Measurements from ENCODE around the gene MAP3K3. TPM values are rescaled to one million over a fixed set of nuclear protein-coding genes. Genes with fewer than 3 reads are reported as not detected.

Gene MAP3K3
- polyA plus RNA-seq, 2 donors = 10.5 to 12.1 TPM

DNA sequence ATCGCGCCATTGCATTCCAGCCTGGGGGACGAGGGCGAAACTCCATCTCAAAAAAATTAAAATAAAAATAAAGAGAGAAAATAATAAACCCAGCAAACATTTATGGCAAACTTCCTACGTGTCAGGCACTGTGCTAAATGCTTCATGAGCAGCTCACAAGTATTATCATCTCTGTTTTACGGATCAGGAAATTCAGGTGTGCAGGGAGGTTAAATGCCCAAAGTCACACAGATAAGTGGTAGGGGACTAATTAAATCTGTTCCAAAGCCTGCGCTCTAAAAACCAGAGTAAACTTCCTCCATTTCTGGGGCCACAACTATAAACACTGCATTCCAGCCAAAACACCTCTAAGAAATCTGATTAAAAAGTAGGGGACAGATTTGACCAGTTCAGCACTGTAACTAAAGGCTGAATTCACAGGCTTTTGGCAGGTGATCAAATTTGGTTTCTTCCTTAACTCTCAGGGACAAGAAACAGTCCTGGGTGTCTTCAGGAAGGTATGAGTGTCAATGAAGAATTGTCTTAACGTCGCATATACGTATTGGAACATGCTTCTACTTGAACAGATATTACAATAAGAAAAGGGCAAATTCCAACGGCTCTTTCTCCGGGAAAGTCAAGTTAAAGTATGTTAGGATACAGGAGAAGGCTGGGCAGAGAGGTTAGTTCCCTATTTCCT is 118.4 kb downstream of the MAP3K3 start:
- H3K36me3 ChIP-seq (ENCODE audit: control insufficient read depth in 2 of 2, insufficient read depth in 2 of 2, low read length in 1 of 2) = peaks cover 0 to 2% of the 10 kb centered on the region in 2 donors
- H3K4me1 ChIP-seq (ENCODE audit: control insufficient read depth in 2 of 2, insufficient read depth in 2 of 2, low read length in 1 of 2) = no peaks in the 10 kb centered on the region
- no peaks in the 10 kb centered on the region for H3K27me3 ChIP-seq (ENCODE audit: control insufficient read depth in 1 of 2, insufficient read depth in 2 of 2, low read length in 2 of 2)
- WGBS, 2 donors = 29 to 30% methylated on average over 12 of the region's 12 CpGs
- H3K9me3 ChIP-seq (ENCODE audit: control insufficient read depth in 2 of 2, insufficient read depth in 1 of 2, low read depth in 1 of 2, low read length in 1 of 2) = no peaks in the 10 kb centered on the region
- peak overlapping the region; percentile 91 to 96 for H3K27ac ChIP-seq (ENCODE audit: low read depth in 2 of 2, low read length in 1 of 2)
- peak overlapping the region; percentile 74 to 84 for H3K4me3 ChIP-seq (ENCODE audit: low read depth in 1 of 2, low read length in 2 of 2)

DNA sequence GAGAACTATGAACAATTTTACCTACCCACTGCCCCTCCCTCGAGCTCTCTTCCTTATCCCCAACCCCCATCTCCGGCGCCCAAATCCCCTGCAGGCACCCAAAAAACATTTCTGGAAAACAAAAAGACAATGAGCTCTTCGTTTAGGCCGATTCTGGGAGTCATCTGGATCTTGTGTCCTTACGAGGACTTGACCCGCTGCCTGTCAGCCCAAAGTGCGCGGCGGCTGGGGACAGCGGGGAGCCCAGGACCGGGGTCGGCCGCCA is 118.9 kb downstream of the MAP3K3 start:
- Histone ChIP-seq H3K9me3 (ENCODE audit: control insufficient read depth in 2 of 2, insufficient read depth in 1 of 2, low read depth in 1 of 2, low read length in 1 of 2) (no peaks in the 10 kb centered on the region), H3K4me3 (ENCODE audit: low read depth in 1 of 2, low read length in 2 of 2) (peak overlapping the region; percentile 74 to 84), H3K4me1 (ENCODE audit: control insufficient read depth in 2 of 2, insufficient read depth in 2 of 2, low read length in 1 of 2) (no peaks in the 10 kb centered on the region), H3K27me3 (ENCODE audit: control insufficient read depth in 1 of 2, insufficient read depth in 2 of 2, low read length in 2 of 2) (no peaks in the 10 kb centered on the region), H3K27ac (ENCODE audit: low read depth in 2 of 2, low read length in 1 of 2) (peak overlapping the region; percentile 91 to 96), H3K36me3 (ENCODE audit: control insufficient read depth in 2 of 2, insufficient read depth in 2 of 2, low read length in 1 of 2) (peaks cover 0 to 4% of the 10 kb centered on the region in 2 donors)
- WGBS, 2 donors = 0% methylated on average over 14 of the region's 14 CpGs

DNA sequence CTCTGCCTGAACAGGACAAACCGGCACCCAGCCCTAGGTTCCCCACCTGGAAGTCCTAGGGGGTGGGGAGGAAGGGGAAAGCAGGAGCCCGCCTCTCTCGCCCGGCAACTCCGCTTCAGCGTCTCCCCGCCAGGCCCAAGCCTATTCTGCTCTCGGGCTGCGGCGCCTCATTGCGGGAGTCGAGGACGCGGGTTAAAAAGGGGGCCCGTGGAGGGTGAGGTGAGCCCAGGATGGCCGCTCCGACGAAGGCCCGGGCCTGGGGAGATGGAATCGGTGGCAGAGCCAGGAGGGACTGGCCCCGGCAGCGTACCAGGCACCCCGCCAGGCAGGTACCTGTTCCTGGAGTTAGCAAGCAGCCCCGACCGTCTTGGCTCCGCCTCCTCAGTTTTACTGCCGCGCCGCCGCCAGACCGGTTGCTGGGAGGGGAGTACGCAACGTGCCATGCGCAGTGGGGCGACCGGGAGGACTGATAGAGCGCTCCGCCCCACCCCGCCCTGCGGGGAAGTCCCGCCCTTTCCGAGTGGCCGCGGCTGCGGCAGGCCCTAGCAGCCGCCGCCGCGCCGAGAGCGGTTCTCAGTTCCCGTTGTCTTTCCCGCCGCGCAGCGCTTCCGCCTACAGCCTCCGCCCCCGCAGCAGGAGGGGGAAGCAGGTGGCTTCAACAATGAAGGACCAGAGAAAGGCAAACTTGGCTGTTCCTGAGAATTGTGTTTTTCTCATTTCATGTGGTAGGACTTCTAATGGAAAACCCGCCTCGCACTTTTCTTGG is 119.4 kb downstream of the MAP3K3 start, which contains the start of gene STRADA:
STRADA (minus strand) TSS at position 392 of the 766 bp plus-strand sequence. CDS start 13,430 bp downstream, outside the sequence.
- peak within 1 kb of the TSS; percentile 91 to 96 for H3K27ac ChIP-seq (ENCODE audit: low read depth in 2 of 2, low read length in 1 of 2)
- H3K36me3 ChIP-seq (ENCODE audit: control insufficient read depth in 2 of 2, insufficient read depth in 2 of 2, low read length in 1 of 2) = peaks cover 0 to 4% of the 10 kb centered on the region in 2 donors
- H3K4me3 ChIP-seq (ENCODE audit: low read depth in 1 of 2, low read length in 2 of 2) = peak within 1 kb of the TSS; percentile 74 to 84

More for the DNA sequence above, 119.4 kb downstream of the MAP3K3 start, which contains the start of gene STRADA:
- H3K27me3 ChIP-seq (ENCODE audit: control insufficient read depth in 1 of 2, insufficient read depth in 2 of 2, low read length in 2 of 2) = no peaks in the 10 kb centered on the region
- no peaks in the 10 kb centered on the region for H3K4me1 ChIP-seq (ENCODE audit: control insufficient read depth in 2 of 2, insufficient read depth in 2 of 2, low read length in 1 of 2)
- no peaks in the 10 kb centered on the region for H3K9me3 ChIP-seq (ENCODE audit: control insufficient read depth in 2 of 2, insufficient read depth in 1 of 2, low read depth in 1 of 2, low read length in 1 of 2)
- WGBS, 2 donors = 0% methylated on average over 61 of the region's 61 CpGs

Other genes starting within 250 kb of the MAP3K3 start
- 10 to 100 TPM; 35.0 to 45.6 TPM for gene CYB561, start 176.1 kb upstream of the MAP3K3 start, polyA plus RNA-seq
- 1 to 10 TPM; 1.2 to 1.9 TPM for gene ACE, start 145.4 kb upstream of the MAP3K3 start, polyA plus RNA-seq
- gene KCNH6, start 99.1 kb upstream of the MAP3K3 start, polyA plus RNA-seq = under 1 TPM in 1 of 2 donors, not detected in 1; 0.04 TPM
- 10 to 100 TPM in 1 of 2 donors, 1 to 10 TPM in 1; 9.1 to 16.0 TPM for gene DCAF7, start 71.9 kb upstream of the MAP3K3 start, polyA plus RNA-seq
- gene TACO1, start 21.5 kb upstream of the MAP3K3 start, polyA plus RNA-seq = 10 to 100 TPM in 1 of 2 donors, 1 to 10 TPM in 1; 8.5 to 17.2 TPM
- 1 to 10 TPM; 4.6 to 6.3 TPM for gene LIMD2, start 77.7 kb downstream of the MAP3K3 start, polyA plus RNA-seq
- 10 to 100 TPM; 15.5 to 17.2 TPM for gene STRADA, start 119.4 kb downstream of the MAP3K3 start, polyA plus RNA-seq
- 10 to 100 TPM; 16.3 to 36.4 TPM for gene CCDC47, start 151.2 kb downstream of the MAP3K3 start, polyA plus RNA-seq
- 10 to 100 TPM; 48.7 to 69.6 TPM for gene DDX42, start 151.8 kb downstream of the MAP3K3 start, polyA plus RNA-seq
- 100 to 1,000 TPM; 137 to 156 TPM for gene PSMC5, start 205.0 kb downstream of the MAP3K3 start, polyA plus RNA-seq
- 10 to 100 TPM; 15.1 to 18.5 TPM for gene FTSJ3, start 205.2 kb downstream of the MAP3K3 start, polyA plus RNA-seq
- gene SMARCD2, start 220.3 kb downstream of the MAP3K3 start, polyA plus RNA-seq = 10 to 100 TPM; 54.4 to 62.4 TPM